ENCODE results near the gene NCAN. TPM values are rescaled to one million over a fixed set of nuclear protein-coding genes. Genes with fewer than 3 reads are reported as not detected.

Gene NCAN
- total and polyA plus RNA-seq, 2 of the 8 experiments (the other 6 are each of a cell fraction or from before 2014, with no cell fraction given), result 2.7 TPM

GRCh38 chr19:19267305-19267704 is 55.5 kb downstream of the NCAN start:
- Histone ChIP-seq H3K27ac (ENCODE audit: low read depth, low read length) (no peak overlapping the region), H2BK5ac (ENCODE audit: low read depth, low read length) (no peak overlapping the region), H3K23me2 (ENCODE audit: low read depth, low read length) (peaks cover 6% of the 10 kb centered on the region; the same call in 1 of the 2 replicates), H3K79me2 (ENCODE audit: control insufficient read depth in 1 of 2, insufficient read depth in 2 of 2, low read length in 2 of 2) (no peaks in the 10 kb centered on the region), H3K23ac (ENCODE audit: insufficient read length) (no peak overlapping the region), H3K14ac (ENCODE audit: insufficient read length) (no peak overlapping the region), H3K27me3 (replicated peaks in 1 of 4; ENCODE audit: control insufficient read depth in 3 of 4, extremely low read depth in 1 of 4, insufficient read depth in 3 of 4, low read length in 3 of 4) (peaks cover 3 to 19% (median 10%) of the 10 kb centered on the region in 4 experiments), H3K4me1 (replicated peaks in 1 of 4; ENCODE audit: control insufficient read depth in 3 of 4, insufficient read depth in 4 of 4, low read length in 3 of 4) (peaks cover 0 to 7% (median 5%) of the 10 kb centered on the region in 4 experiments; a peak in 5 of 7 replicates), H2BK120ac (replicated peaks; ENCODE audit: low read depth, low read length) (no peak overlapping the region), H3K9me3 (ENCODE audit: insufficient read depth in 2 of 2, low read depth in 1 of 2, low read length in 1 of 2) (no peaks in the 10 kb centered on the region), H3K9ac (replicated peaks in 1 of 4; ENCODE audit: extremely low read depth in 1 of 4, low read depth in 3 of 4, low read length in 3 of 4) (no peak overlapping the region), H3K79me1 (ENCODE audit: low read depth, low read length) (no peaks in the 10 kb centered on the region), H2BK12ac (ENCODE audit: low read depth, low read length) (no peak overlapping the region), H4K8ac (ENCODE audit: extremely low read depth, insufficient read depth, low read length) (no peak overlapping the region), H2AK5ac (ENCODE audit: low read depth, low read length) (no peak overlapping the region), H3K4me2 (ENCODE audit: insufficient read depth in 1 of 2, low read depth in 2 of 2, low read length in 2 of 2) (no peak overlapping the region), H2BK15ac (ENCODE audit: low read length) (no peak overlapping the region), H2BK20ac (ENCODE audit: low read length) (no peak overlapping the region), H3K4me3 (ENCODE audit: extremely low read depth in 1 of 4, insufficient read depth in 2 of 4, low read depth in 3 of 4, low read length in 4 of 4) (no peak overlapping the region), H2AFZ (ENCODE audit: low read length) (no peak overlapping the region), H3K18ac (ENCODE audit: extremely low read depth, low read length) (no peak overlapping the region), H3K36me3 (ENCODE audit: control insufficient read depth in 2 of 4, insufficient read depth in 4 of 4, low read length in 3 of 4) (no peaks in the 10 kb centered on the region), H3K56ac (replicated peaks; ENCODE audit: insufficient read length, low read depth, low read length) (no peak overlapping the region), H4K20me1 (replicated peaks in 1 of 2; ENCODE audit: control insufficient read depth in 1 of 2, insufficient read depth in 2 of 2, low read length in 2 of 2) (peaks cover 0 to 2% of the 10 kb centered on the region in 2 experiments), H4K5ac (ENCODE audit: insufficient read length, low read depth, low read length) (no peak overlapping the region), H3K4ac (replicated peaks; ENCODE audit: insufficient read length, low read depth, low read length) (no peak overlapping the region), H4K91ac (replicated peaks; ENCODE audit: insufficient read length, low read length) (no peak overlapping the region)
- no peak for DNase-seq (ENCODE audit: low read depth in 1 of 2, low spot score in 2 of 2)
- POLR2A ChIA-PET (ENCODE audit: partially characterized antibody), result interaction anchor here (1.1 kb wide), 1 partner anchor 13 kb away, joined by 3 read pairs; no protein-coding TSS in a partner anchor
- WGBS, 2 experiments (ENCODE audit: extremely low coverage in 1 of 2, insufficient coverage in 1 of 2, insufficient read length in 1 of 2, insufficient replicate concordance in 2 of 2, low coverage in 1 of 2, low lambda C conversion rate in 2 of 2, missing lambda C conversion rate in 1 of 2), result 90% methylated on average over 2 of the region's 3 CpGs; no CpG with 5 or more reads in 1 of the 2 experiments
- no peak for FAIRE-seq
- CTCF ChIA-PET (ENCODE audit: partially characterized antibody), result interaction anchor here (1.5 kb wide), 1 partner anchor 38 kb away, joined by 3 read pairs; no protein-coding TSS in a partner anchor
- TF ChIP-seq RBBP5 (IDR thresholded peaks at IDR 0.05; ENCODE audit: borderline replicate concordance, low read depth, low read length) (no peak), TAF1 (IDR thresholded peaks at IDR 0.05; ENCODE audit: low read depth, low read length) (no peak)
